WTC11 (cell line): ENCODE results near the gene NDUFA3. TPM values are rescaled to one million over a fixed set of nuclear protein-coding genes. Genes with fewer than 3 reads are reported as not detected.

Experiments
- ATAC-seq: fragments of 200-7000 bp; cut with Tn5 transposase; 2 replicates; pipeline ENCODE4 v1.10.0; 2021; ENCODE audit warnings: mild to moderate bottlenecking, moderate library complexity
- CTCF ChIA-PET: fragments of 300-600 bp; sonication (Branson Sonifier 250); formaldehyde crosslinking; loops from one replicate; lab custom pipeline; 2021; ENCODE audit warnings: antibody characterized with exemption; lab: Charles Lee
- POLR2A ChIA-PET: fragments of 350-600 bp; sonication (Branson Sonifier 250); formaldehyde crosslinking; loops from one replicate; lab custom pipeline; 2021; ENCODE audit warnings: antibody characterized with exemption; lab: Charles Lee
- DNase-seq: peaks from one replicate; pipeline ENCODE4 v3.0.0; 2021; ENCODE audit warnings: low spot score
- H3K27ac Mint-ChIP-seq: 2 replicates; pipeline ENCODE4 v1.8.0; 2021; ENCODE audit warnings: mixed read lengths
- H3K27me3 Mint-ChIP-seq: 2 replicates; pipeline ENCODE4 v1.8.0; 2021; ENCODE audit warnings: low read depth, mild to moderate bottlenecking, moderate library complexity, mixed read lengths
- H3K36me3 Mint-ChIP-seq: 2 replicates; pipeline ENCODE4 v1.8.0; 2021; ENCODE audit warnings: mixed read lengths
- H3K4me1 Mint-ChIP-seq: 2 replicates; pipeline ENCODE4 v1.8.0; 2022; ENCODE audit warnings: mixed read lengths
- H3K4me3 Mint-ChIP-seq: 2 replicates; pipeline ENCODE4 v1.8.0; 2021; ENCODE audit warnings: mild to moderate bottlenecking, moderate library complexity, mixed read lengths
- H3K9me3 Mint-ChIP-seq: 2 replicates; pipeline ENCODE4 v1.8.0; 2021; ENCODE audit warnings: mixed read lengths
- CBFB ChIP-seq: sonication (generic); formaldehyde crosslinking; IDR thresholded peaks from 2 replicates; pipeline ENCODE4 v1.8.1; 2022; ENCODE audit warnings: mild to moderate bottlenecking, low read depth, missing genetic modification reagents
- CREM ChIP-seq: sonication (generic); formaldehyde crosslinking; IDR thresholded peaks from 2 replicates; pipeline ENCODE4 v1.8.1; 2022; ENCODE audit warnings: mild to moderate bottlenecking, missing genetic modification reagents, moderate library complexity
- ELF4 ChIP-seq: sonication (generic); formaldehyde crosslinking; IDR thresholded peaks from 2 replicates; pipeline ENCODE4 v1.8.1; 2022; ENCODE audit warnings: low read depth, mild to moderate bottlenecking, moderate library complexity, missing genetic modification reagents
- FOXJ3 ChIP-seq: sonication (generic); formaldehyde crosslinking; IDR thresholded peaks from 2 replicates; pipeline ENCODE4 v1.9.0; 2021; ENCODE audit warnings: missing genetic modification reagents, mild to moderate bottlenecking, borderline replicate concordance
- FOXK1 ChIP-seq: sonication (generic); formaldehyde crosslinking; IDR thresholded peaks from 2 replicates; pipeline ENCODE4 v1.8.0; 2022; ENCODE audit warnings: mild to moderate bottlenecking, moderate library complexity, missing genetic modification reagents
- GABPB1 ChIP-seq: sonication (generic); formaldehyde crosslinking; IDR thresholded peaks from 2 replicates; pipeline ENCODE4 v1.8.1; 2023; ENCODE audit warnings: mild to moderate bottlenecking, missing genetic modification reagents
- GTF2I ChIP-seq: fragments of 250-450 bp; sonication (Bioruptor Pico); conservative IDR thresholded peaks from 2 replicates; pipeline ENCODE4 v1.4.0; 2021; ENCODE audit warnings: mild to moderate bottlenecking
- IRF2 ChIP-seq: sonication (generic); formaldehyde crosslinking; IDR thresholded peaks from 2 replicates; pipeline ENCODE4 v1.8.0; 2022; ENCODE audit warnings: low read depth, missing genetic modification reagents, borderline replicate concordance
- MXD4 ChIP-seq: fragments of 250-450 bp; sonication (Bioruptor Pico); IDR thresholded peaks from 2 replicates; pipeline ENCODE4 v1.8.0; 2021; ENCODE audit warnings: mild to moderate bottlenecking, moderate library complexity, borderline replicate concordance
- NFE2L1 ChIP-seq: sonication (generic); formaldehyde crosslinking; IDR thresholded peaks from 2 replicates; pipeline ENCODE4 v1.8.1; 2023; ENCODE audit warnings: missing genetic modification reagents
- NR2C2 ChIP-seq: sonication (generic); formaldehyde crosslinking; IDR thresholded peaks from 2 replicates; pipeline ENCODE4 v1.8.0; 2022; ENCODE audit warnings: mild to moderate bottlenecking, missing genetic modification reagents
- NR3C1 ChIP-seq: sonication (generic); formaldehyde crosslinking; conservative IDR thresholded peaks from 2 replicates; pipeline ENCODE4 v1.8.1; 2023; ENCODE audit warnings: low read depth, mild to moderate bottlenecking, missing genetic modification reagents
- SMAD3 ChIP-seq: sonication (generic); formaldehyde crosslinking; IDR thresholded peaks from 2 replicates; pipeline ENCODE4 v1.8.0; 2022; ENCODE audit warnings: missing genetic modification reagents, mild to moderate bottlenecking, borderline replicate concordance
- TEAD1 ChIP-seq: sonication (generic); formaldehyde crosslinking; IDR thresholded peaks from 2 replicates; pipeline ENCODE4 v1.8.0; 2022; ENCODE audit warnings: mild to moderate bottlenecking, missing genetic modification reagents
- ZNF121 ChIP-seq: sonication (generic); formaldehyde crosslinking; IDR thresholded peaks from 2 replicates; pipeline ENCODE4 v1.8.0; 2023; ENCODE audit warnings: missing genetic modification reagents
- ZNF317 ChIP-seq: sonication (generic); formaldehyde crosslinking; IDR thresholded peaks from 2 replicates; pipeline ENCODE4 v1.8.1; 2023; ENCODE audit warnings: low read depth, mild to moderate bottlenecking, moderate library complexity, missing genetic modification reagents, borderline replicate concordance
- total RNA-seq: library from RNA; stranded (reverse); gene quantifications from 3 replicates; pipeline ENCODE4 v1.2.3, GENCODE V29; 2021
- TF ChIP-seq, protein P1 (sequence below): sonication (generic); formaldehyde crosslinking; IDR thresholded peaks from 2 replicates; pipeline ENCODE4 v1.8.1; 2023; ENCODE audit warnings: mild to moderate bottlenecking, missing genetic modification reagents, borderline replicate concordance
- TF ChIP-seq, protein P2 (sequence below): fragments of 250-450 bp; sonication (Bioruptor Pico); IDR thresholded peaks from 2 replicates; pipeline ENCODE4 v1.8.0; 2021; ENCODE audit warnings: mild to moderate bottlenecking
- TF ChIP-seq, protein P3 (sequence below): sonication (generic); formaldehyde crosslinking; IDR thresholded peaks from 2 replicates; pipeline ENCODE4 v1.8.1; 2023; ENCODE audit warnings: mild to moderate bottlenecking, missing genetic modification reagents
- TF ChIP-seq, protein P4 (sequence below): sonication (generic); formaldehyde crosslinking; IDR thresholded peaks from 2 replicates; pipeline ENCODE4 v1.8.0; 2022; ENCODE audit warnings: mild to moderate bottlenecking, missing genetic modification reagents
- TF ChIP-seq, protein P5 (sequence below): sonication (generic); formaldehyde crosslinking; IDR thresholded peaks from 2 replicates; pipeline ENCODE4 v1.8.1; 2022; ENCODE audit warnings: mild to moderate bottlenecking, moderate library complexity, missing genetic modification reagents

The NDUFA3 gene
- total RNA-seq, 1 experiment from 2014 or later: 181 TPM

DNA sequence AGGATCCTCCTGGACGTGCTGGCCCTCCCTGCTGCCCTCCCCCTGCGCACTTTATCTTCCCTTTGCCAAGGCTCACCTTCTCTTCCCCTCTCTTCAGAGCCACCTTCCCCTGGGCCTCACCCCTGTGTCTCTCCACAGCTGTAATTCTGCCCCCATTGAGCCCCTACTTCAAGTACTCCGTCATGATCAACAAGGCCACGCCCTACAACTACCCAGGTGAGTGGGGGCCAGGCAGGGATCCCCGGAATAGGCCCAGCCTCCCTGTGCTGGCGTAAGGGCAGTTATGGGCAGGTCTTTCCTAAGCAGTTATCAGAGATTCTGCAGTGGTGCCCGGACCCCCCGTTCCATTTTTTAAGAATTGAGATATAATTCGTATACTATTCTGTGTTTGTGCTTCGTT, 3.1 kb downstream of the NDUFA3 start:
- Mint-ChIP-seq H3K9me3 (no peaks in the 10 kb centered on the region), H3K27ac (no peak overlapping the region), H3K4me1 (peaks cover 3% of the 10 kb centered on the region), H3K36me3 (peaks cover 46% of the 10 kb centered on the region), H3K27me3 (no peaks in the 10 kb centered on the region; the same call in 1 of the 2 replicates), H3K4me3 (no peak overlapping the region)
- ChIA-PET POLR2A (no interaction called here), CTCF (no interaction called here)
- TF ChIP-seq GABPB1 (CRISPR knock-in tag) (no peak), NR3C1 (no peak)
- TF ChIP-seq, protein P1, sequence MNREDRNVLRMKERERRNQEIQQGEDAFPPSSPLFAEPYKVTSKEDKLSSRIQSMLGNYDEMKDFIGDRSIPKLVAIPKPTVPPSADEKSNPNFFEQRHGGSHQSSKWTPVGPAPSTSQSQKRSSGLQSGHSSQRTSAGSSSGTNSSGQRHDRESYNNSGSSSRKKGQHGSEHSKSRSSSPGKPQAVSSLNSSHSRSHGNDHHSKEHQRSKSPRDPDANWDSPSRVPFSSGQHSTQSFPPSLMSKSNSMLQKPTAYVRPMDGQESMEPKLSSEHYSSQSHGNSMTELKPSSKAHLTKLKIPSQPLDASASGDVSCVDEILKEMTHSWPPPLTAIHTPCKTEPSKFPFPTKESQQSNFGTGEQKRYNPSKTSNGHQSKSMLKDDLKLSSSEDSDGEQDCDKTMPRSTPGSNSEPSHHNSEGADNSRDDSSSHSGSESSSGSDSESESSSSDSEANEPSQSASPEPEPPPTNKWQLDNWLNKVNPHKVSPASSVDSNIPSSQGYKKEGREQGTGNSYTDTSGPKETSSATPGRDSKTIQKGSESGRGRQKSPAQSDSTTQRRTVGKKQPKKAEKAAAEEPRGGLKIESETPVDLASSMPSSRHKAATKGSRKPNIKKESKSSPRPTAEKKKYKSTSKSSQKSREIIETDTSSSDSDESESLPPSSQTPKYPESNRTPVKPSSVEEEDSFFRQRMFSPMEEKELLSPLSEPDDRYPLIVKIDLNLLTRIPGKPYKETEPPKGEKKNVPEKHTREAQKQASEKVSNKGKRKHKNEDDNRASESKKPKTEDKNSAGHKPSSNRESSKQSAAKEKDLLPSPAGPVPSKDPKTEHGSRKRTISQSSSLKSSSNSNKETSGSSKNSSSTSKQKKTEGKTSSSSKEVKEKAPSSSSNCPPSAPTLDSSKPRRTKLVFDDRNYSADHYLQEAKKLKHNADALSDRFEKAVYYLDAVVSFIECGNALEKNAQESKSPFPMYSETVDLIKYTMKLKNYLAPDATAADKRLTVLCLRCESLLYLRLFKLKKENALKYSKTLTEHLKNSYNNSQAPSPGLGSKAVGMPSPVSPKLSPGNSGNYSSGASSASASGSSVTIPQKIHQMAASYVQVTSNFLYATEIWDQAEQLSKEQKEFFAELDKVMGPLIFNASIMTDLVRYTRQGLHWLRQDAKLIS (CRISPR knock-in tag): no peak
- ATAC-seq (no peak), DNase-seq (no peak)

DNA sequence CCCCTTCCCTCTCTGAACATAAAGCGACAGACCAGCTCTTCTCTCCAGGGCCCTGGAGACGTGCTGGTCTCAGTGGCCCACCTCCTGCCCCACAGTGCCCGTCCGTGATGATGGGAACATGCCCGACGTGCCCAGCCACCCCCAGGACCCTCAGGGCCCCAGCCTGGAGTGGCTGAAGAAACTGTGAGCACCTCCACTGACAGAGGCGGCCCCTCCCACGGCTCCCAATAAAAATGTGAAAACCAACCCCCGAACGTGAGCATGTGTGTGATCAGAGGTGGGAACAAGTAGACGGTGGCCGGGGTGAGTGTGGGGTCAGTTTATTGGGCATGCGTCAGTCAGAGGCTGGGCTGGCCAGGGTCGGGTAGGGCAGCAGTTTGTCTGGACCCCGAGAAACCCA, 4.1 kb downstream of the NDUFA3 start:
- ATAC-seq (no peak), DNase-seq (no peak)
- Mint-ChIP-seq H3K9me3 (no peaks in the 10 kb centered on the region), H3K27ac (no peak overlapping the region), H3K4me3 (no peak overlapping the region), H3K4me1 (peaks cover 3% of the 10 kb centered on the region), H3K27me3 (no peaks in the 10 kb centered on the region), H3K36me3 (peaks cover 48% of the 10 kb centered on the region)
- POLR2A ChIA-PET: interaction anchor here (0.5 kb wide), 1 partner anchor 18 kb away, joined by 3 read pairs; no protein-coding TSS in a partner anchor
- CTCF ChIA-PET: no interaction called here
- TF ChIP-seq, protein P2, sequence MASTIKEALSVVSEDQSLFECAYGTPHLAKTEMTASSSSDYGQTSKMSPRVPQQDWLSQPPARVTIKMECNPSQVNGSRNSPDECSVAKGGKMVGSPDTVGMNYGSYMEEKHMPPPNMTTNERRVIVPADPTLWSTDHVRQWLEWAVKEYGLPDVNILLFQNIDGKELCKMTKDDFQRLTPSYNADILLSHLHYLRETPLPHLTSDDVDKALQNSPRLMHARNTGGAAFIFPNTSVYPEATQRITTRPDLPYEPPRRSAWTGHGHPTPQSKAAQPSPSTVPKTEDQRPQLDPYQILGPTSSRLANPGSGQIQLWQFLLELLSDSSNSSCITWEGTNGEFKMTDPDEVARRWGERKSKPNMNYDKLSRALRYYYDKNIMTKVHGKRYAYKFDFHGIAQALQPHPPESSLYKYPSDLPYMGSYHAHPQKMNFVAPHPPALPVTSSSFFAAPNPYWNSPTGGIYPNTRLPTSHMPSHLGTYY: no peak
- no peak for TF ChIP-seq FOXJ3 (CRISPR knock-in tag)
- TF ChIP-seq SMAD3 (CRISPR knock-in tag): no peak
- no peak for TF ChIP-seq ZNF121 (CRISPR knock-in tag)
- TF ChIP-seq NFE2L1 (CRISPR knock-in tag): no peak
- TF ChIP-seq ELF4: no peak
- TF ChIP-seq FOXK1 (CRISPR knock-in tag): no peak
- TF ChIP-seq, protein P3, sequence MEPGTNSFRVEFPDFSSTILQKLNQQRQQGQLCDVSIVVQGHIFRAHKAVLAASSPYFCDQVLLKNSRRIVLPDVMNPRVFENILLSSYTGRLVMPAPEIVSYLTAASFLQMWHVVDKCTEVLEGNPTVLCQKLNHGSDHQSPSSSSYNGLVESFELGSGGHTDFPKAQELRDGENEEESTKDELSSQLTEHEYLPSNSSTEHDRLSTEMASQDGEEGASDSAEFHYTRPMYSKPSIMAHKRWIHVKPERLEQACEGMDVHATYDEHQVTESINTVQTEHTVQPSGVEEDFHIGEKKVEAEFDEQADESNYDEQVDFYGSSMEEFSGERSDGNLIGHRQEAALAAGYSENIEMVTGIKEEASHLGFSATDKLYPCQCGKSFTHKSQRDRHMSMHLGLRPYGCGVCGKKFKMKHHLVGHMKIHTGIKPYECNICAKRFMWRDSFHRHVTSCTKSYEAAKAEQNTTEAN (CRISPR knock-in tag): no peak
- TF ChIP-seq, protein P4, sequence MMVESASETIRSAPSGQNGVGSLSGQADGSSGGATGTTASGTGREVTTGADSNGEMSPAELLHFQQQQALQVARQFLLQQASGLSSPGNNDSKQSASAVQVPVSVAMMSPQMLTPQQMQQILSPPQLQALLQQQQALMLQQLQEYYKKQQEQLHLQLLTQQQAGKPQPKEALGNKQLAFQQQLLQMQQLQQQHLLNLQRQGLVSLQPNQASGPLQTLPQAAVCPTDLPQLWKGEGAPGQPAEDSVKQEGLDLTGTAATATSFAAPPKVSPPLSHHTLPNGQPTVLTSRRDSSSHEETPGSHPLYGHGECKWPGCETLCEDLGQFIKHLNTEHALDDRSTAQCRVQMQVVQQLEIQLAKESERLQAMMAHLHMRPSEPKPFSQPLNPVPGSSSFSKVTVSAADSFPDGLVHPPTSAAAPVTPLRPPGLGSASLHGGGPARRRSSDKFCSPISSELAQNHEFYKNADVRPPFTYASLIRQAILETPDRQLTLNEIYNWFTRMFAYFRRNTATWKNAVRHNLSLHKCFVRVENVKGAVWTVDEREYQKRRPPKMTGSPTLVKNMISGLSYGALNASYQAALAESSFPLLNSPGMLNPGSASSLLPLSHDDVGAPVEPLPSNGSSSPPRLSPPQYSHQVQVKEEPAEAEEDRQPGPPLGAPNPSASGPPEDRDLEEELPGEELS (CRISPR knock-in tag): no peak
- TF ChIP-seq CBFB (CRISPR knock-in tag): no peak

DNA sequence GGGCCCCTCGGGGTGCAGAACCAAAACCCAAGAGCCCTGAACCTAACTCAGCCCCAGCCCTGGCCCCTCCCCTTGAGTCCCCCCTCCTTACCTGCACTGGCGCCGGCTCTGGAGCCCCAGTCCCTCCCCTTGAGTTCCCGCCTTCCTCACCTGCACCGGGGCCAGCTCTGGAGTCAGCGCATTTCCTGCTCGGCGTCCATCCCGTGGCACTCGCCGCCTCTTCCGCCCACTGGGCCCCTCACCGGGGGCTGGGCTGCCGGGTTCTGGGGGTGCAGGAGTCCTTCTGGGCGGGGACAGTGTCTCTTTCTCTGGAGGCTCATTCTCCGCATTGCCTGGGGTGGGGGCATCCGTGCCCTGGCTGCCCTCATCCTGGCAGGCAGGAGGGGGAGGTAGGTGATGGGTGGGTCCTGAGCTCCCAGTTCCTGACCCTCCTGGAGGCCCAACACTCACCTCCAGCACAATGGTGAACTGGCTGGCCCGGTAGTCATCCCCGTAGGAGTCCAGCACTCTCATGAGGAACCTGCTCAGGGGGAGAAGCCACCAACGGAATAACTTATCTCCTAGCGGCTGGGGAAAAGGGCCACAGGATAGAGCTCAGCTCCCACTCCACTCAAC, 5.3 kb downstream of the NDUFA3 start:
- DNase-seq (no peak), ATAC-seq (peak; percentile 36)
- no peak overlapping the region for H3K4me3 Mint-ChIP-seq
- H3K27ac Mint-ChIP-seq: 0 out of 2 replicates have a peak overlapping the region, but pooled peaks have one; percentile 39
- H3K36me3 Mint-ChIP-seq: peaks cover 54% of the 10 kb centered on the region
- ChIA-PET POLR2A (no interaction called here), CTCF (no interaction called here)
- H3K4me1 Mint-ChIP-seq: no peaks in the 10 kb centered on the region
- H3K27me3 Mint-ChIP-seq: no peaks in the 10 kb centered on the region
- no peaks in the 10 kb centered on the region for H3K9me3 Mint-ChIP-seq
- TF ChIP-seq ELF4 (no peak), IRF2 (CRISPR knock-in tag) (no peak), CREM (CRISPR knock-in tag) (no peak), TEAD1 (CRISPR knock-in tag) (no peak), NR2C2 (no peak), MXD4 (CRISPR knock-in tag) (no peak), ZNF317 (CRISPR knock-in tag) (no peak), CBFB (CRISPR knock-in tag) (no peak), GTF2I (CRISPR knock-in tag) (no peak)
- TF ChIP-seq, protein P5, sequence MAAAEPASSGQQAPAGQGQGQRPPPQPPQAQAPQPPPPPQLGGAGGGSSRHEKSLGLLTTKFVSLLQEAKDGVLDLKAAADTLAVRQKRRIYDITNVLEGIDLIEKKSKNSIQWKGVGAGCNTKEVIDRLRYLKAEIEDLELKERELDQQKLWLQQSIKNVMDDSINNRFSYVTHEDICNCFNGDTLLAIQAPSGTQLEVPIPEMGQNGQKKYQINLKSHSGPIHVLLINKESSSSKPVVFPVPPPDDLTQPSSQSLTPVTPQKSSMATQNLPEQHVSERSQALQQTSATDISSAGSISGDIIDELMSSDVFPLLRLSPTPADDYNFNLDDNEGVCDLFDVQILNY (CRISPR knock-in tag): no peak
